ENCODE data around the gene TGM2.
A peak's percentile ranks its signal among the peaks of the same experiment; 100 is the strongest.

TGM2 gene

DNA sequence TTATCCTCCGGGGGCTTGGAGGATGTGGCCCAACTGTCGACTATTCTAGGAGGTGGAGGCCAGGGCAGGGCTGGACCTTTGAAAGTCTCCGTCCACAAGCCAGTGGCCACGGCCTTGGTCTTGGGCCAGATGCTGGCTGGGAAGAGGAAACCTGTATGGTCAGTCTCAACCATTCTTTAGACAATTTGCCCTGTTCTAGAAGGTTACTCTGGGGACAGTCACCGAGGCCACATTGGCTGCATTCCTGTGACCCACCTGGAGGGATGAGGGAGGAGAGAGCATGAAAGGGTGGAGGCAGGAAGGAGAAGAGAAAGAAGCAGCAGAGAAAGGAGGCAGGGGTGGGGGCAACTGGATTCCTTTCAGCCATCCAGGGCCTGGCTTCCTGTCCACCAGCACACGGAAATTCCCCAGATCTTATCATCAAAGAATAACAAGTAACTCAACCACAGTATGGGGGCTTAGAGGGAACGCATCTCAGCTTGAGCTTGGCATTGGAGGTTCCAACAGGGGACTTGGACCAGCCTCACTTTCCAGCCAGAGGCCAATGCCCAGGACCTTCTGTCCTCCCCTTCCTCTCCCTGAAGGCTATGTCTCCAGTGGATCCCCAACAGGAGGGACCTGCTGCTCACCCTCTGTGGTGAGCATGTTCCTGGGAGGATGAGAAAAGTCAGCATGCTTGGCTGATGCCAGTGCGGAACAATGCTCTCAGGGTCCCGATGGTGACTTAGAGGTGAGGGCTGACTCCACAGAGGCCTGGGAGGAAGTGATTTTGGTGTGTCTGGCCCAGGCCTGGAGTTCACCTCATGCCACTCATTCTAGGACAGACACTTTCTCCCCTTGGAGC lies 30.4 kb downstream of the TGM2 start:
- TF ChIP-seq POLR2A (IDR thresholded peaks at IDR 0.05; ENCODE audit: low read depth, low read length) = no peak
- FAIRE-seq (no peak), DNase-seq (ENCODE audit: insufficient read length, low spot score) (peak; percentile 50)

DNA sequence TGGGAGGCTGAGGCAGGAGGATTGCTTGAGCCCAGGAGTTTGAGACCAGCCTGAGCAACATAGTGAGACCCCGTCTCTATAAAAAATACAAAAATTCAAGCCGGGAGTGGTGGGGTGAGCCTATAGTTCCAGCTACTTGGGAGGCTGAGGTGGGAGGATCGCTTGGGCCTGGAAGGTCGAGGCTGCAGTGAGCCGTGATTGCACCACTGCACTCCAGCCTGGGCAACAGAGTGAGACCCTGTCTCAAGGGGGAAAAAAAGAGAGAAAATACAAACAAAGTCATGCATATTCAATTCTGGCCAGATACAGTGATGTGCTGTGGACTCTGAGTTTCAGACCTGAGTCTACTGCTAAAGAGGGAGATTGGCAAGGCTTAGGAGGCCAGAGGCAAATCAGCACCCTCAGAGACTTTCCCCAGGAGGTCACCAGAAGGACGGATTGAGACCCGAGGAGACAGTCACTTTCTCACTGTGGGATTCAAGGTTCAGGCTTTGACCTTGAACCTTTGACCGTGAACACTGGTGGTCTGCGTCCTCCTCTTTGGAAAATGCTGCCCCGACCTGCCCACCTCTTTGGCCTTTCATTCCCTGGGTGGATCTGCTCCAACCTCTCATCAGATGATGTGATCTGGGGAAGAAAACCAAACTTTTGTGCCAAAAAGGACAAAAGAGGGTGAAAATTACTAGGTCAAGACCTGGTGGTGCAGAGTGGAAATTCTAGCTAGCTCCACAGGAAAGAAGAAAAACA lies 31.2 kb downstream of the TGM2 start:
- DNase-seq (ENCODE audit: insufficient read length, low spot score) (no peak), FAIRE-seq (no peak)
- TF ChIP-seq POLR2A (IDR thresholded peaks at IDR 0.05; ENCODE audit: low read depth, low read length) = no peak

DNA sequence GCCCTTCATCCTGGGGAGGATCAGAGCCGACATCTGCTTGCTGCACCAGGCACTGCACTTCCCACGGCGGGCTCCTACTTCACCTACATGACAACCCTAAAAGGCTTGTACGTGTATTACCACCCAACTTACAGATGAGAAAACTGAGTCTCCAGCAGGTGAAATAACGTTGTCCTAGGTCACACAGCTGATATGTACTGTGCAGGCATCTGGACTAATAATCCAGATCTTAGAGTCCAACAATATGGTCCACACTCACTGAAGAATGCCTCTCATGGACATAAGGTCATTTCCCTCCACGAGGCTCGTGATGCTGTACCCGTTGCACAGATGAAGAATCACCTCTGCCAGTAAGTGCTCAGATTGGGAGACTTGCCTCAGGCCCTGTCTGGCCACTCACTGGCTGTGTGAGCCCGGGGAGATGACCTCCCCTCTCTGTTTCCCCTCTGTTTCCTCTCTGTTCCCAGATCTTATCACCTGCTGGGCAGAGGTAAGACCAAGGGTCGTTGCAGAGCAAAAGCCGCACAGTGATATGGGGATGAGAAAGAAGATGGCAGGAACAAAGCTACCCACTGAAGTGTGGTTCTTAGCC lies 32.1 kb downstream of the TGM2 start:
- no peak for TF ChIP-seq POLR2A (IDR thresholded peaks at IDR 0.05; ENCODE audit: low read depth, low read length)
- FAIRE-seq = no peak

DNA sequence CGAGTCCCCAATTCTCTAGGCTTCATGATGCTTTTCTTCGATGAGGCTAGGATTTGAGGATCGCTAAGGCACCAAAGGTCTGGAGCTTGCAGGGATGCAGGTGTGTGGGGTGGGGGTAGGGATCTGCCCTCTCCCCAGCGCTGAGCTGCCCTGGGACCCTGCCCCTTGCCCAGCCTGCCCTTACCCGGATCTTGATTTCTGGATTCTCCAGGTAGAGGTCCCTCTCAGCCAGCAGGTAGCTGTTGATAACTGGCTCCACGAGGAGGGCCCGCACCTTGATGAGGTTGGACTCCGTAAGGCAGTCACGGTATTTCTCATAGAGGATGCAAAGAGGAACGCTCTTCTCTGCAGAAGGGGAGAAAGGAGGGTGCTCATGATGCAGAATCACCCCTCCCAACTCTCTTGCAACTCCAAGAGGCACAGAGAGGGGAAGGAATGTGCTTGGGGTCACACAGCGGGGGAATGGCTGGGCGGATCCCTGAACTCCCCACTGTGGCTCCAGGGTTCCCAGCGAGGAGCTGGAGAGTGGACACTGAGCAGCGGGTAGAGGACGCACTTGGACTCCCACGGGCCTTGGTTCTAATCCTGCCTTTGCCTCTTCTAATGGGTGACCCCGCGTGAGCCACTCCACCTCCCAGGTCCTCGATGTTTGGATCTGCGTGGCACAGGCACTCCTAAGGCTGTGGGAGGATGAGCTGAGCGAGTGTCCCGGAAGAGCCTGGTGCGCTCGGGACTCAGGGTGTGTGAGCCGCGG lies 32.7 kb downstream of the TGM2 start:
- TF ChIP-seq POLR2A (IDR thresholded peaks at IDR 0.05; ENCODE audit: low read depth, low read length) = no peak
- DNase-seq (ENCODE audit: insufficient read length, low spot score) (no peak), FAIRE-seq (no peak)

More for the DNA sequence above, 32.1 kb downstream of the TGM2 start:
- DNase-seq (ENCODE audit: insufficient read length, low spot score) = no peak

DNA sequence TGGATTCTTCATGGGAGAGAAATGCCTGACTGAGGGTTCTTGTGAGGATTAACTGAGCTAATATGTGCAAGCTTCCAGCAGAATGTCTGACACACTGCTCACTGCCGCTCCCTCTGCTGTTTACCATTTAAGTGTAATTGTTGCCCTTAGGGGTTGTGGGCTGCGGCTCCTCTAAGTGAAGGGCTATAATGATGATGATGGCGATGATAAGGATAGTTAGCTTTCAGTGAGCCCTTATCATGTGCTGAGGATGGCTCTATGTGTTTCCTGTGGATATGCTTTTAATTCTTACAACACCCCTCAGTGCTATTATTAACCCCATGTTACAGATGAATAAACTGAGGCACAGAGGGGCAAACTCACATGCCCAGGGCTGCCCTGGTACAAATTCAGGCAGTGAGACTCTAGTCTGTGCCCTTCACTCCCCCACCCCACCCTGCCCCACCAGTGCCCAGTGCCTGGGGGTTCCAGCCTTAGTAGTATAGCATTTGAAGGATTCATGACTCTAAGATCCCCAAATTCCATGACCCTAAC lies 33.4 kb downstream of the TGM2 start:
- FAIRE-seq = no peak
- no peak for DNase-seq (ENCODE audit: insufficient read length, low spot score)
- no peak for TF ChIP-seq POLR2A (IDR thresholded peaks at IDR 0.05; ENCODE audit: low read depth, low read length)

DNA sequence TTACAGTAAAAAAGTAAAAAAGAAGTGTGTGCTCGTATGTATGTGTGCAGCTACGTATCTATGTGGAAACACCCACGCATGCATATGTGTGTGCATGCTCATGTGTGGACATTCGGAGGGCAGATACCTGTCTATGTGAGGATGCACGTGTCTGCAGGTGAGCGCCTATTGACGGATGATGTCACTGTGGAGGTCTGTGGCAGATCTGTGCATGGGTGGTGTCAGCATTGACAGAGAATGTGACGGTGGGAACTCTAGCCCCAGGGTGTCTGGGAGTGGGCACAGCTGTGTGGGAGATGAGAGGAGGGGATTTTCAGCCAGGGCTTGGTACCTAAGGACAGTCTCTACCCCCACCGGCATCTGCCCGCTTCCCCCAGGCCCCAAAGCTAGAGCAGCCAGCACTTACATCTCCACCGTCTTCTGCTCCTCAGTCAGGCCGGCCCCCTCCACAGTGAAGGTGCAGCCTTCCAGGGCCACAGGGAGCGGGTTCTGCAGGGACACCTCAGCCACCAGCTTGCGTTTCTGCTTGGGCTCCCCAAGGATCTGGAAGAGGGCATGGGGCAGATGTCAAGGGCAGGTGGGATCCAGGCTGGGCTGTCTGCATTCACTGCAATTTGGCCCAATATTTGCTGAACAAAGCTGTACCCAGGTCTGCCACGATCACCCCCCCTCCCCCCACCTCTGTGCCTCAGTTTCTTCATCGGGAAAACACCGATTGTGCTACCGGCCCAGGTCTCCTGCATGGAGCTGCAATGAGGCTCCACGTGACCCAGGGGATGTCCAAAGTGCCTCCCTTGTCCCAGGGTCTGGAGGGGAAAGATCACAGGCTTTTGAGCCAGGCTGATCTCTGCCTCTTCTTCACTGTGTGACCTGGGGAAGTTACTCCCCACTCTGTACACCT lies 34.1 kb downstream of the TGM2 start:
- no peak for FAIRE-seq
- no peak for DNase-seq (ENCODE audit: insufficient read length, low spot score)
- TF ChIP-seq POLR2A (IDR thresholded peaks at IDR 0.05; ENCODE audit: low read depth, low read length) = no peak

DNA sequence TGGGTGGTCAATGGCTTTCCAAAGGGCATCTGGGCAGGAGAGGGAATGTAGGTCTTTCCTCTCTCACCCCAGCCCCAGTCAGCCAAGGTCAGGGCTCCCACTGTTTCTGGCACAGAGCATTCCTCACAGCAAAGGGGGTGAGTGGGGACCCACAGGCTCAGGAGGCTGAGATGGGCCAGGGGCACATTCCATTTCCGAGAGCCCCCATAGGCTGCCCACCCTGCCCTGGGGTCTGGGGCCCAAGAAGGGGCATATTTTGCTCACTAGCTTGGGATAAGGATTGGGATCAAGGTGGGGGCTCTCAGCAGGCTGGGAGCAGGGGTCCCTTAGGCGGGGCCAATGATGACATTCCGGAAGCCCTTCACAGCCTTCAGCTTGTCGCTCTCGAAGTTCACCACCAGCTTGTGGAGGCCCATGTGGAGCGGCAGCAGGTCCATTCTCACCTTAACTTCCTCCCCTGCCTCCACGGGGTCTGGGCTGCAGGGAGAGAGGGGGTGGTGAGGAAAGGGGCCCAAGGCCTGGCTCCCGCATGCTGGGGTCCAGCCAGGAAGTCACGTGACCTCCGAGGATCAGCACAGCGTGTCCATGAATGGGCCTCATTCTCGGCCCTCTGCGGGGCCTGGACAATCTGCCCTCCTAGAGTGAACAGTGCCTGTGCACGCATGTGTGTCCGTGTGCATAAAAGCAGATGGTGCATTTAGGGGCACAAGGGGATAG lies 35.0 kb downstream of the TGM2 start:
- FAIRE-seq = no peak
- no peak for DNase-seq (ENCODE audit: insufficient read length, low spot score)
- TF ChIP-seq POLR2A (IDR thresholded peaks at IDR 0.05; ENCODE audit: low read depth, low read length) = no peak

DNA sequence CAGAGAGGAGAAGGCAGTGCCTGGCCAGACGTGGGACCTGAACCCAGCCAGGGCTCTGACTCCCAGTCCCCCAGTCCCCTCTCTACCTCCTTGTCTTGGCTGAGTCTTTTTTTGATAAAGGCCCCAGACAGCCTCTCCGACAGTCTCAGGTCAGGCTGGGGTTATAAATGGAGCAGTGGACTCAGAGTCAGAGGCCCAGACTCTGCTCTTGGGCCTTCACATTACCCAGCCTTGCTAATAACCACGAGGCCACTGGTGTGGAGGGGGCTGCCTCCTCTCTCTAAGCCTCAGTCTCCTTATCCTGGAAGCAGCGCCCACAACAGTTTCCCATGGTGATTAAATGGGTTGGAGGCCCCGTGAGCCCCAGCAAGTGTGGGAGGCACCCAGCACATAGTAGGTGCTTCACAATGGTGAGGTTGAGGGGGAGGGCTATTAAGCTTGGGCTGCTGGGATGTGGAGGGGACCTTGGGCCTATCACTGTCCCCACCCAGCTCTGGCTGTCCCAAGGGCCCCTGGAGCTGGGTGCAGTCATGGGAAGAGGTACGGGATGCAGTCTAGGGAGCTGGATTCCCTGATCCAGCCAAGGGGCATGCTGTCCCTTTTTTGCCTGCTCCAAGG lies 35.7 kb downstream of the TGM2 start:
- TF ChIP-seq POLR2A (IDR thresholded peaks at IDR 0.05; ENCODE audit: low read depth, low read length) = no peak
- no peak for FAIRE-seq
- DNase-seq (ENCODE audit: insufficient read length, low spot score) = no peak

DNA sequence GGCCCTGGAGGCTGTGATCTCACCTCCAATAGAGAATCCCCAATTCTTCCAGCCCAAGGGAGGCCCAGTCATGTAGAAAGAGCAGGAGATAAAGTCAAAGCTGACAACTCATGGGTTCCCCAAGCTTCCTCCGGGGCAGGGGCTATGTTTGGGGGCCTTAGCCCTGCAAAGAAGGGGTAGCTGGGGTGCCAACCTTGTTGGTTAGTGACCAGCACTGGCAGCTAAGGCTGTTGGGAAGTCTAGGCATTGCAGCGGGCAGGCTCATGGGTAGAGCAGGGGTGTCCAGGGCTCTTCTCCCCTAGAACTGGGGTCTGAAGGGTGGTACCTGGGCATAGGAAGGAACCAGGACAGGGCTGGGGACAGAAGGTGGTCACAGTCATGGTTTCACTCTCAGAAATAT lies 36.4 kb downstream of the TGM2 start:
- no peak for TF ChIP-seq POLR2A (IDR thresholded peaks at IDR 0.05; ENCODE audit: low read depth, low read length)
- FAIRE-seq (no peak), DNase-seq (ENCODE audit: insufficient read length, low spot score) (no peak)

DNA sequence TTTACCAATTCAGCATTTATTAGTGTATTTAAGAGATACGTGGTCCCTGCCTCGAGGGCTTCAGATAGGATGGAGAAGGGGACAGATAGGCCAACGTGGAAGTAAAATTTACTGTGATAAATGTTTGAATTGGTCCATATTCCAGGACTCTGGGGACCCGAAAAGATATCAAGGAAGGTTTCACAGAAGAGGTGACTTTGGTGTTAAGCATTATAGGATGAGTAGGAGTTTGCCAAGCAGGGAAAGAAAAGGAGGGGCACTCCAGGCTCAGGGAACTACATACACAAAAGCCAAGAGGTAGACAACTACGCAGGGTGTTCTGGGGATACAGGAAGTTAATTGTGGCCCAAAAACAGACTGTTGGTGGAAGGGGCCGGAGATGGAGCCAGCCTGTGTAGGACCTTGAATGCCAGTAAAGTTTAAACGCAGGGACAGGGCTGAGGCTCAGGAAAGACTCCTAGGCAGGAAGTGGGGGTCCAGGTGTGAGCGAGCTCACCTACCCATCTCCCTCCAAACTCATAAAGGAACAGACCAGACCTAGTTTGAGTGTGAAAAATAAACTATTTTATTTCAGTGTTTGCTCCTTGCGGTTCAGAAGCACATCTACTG lies 37.0 kb downstream of the TGM2 start:
- no peak for DNase-seq (ENCODE audit: insufficient read length, low spot score)
- no peak for FAIRE-seq

DNA sequence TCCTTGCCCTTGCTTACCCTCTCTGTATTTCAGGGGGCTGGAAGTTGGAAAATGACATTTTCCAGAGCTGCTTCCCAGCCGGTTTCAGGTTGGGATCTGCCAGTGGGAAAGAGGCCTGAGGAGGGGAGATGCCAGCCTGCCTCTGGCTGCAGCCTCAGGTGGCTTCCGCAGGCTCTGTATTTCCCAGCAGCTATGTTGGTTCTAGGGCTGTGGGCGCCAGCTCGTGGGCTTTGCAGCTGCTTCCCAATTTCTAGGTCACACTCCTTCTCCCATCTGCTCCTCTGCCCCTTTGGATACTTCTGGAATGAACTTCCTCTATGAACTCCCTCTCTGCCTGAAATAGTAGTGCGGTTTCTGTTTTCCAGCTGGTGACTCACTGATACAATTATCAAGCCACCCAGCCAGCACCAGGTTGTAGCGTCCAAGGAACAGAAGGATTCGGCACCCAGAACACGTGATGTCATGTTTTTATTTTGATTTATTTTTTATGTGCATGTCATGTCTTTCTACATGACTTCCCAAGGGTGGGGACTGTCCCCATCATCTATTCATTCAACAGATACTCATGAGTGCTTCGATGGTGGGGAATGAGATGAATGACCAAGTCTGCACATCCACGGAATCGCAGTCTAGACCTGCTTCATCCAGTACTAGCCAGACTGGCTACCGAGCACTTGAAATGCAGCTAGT lies 38.0 kb downstream of the TGM2 start:
- DNase-seq (ENCODE audit: insufficient read length, low spot score) (peak; percentile 63), FAIRE-seq (no peak)
- TF ChIP-seq POLR2A (IDR thresholded peaks at IDR 0.05; ENCODE audit: low read depth, low read length) = no peak

More for the DNA sequence above, 37.0 kb downstream of the TGM2 start:
- TF ChIP-seq POLR2A (IDR thresholded peaks at IDR 0.05; ENCODE audit: low read depth, low read length) = no peak

Measured in H54 (cell line).